ENCODE results near the gene RFX2.

Gene RFX2

GRCh38 chr19:5991244-5991838 lies 119.0 kb downstream of the RFX2 start:
- no peak overlapping the region for H3K4me3 ChIP-seq (ENCODE audit: insufficient read depth, low read length, poor library complexity, severe bottlenecking)
- H2AFZ ChIP-seq (ENCODE audit: low read depth, low read length, severe bottlenecking), result no peak overlapping the region
- no peaks in the 10 kb centered on the region for H3F3A ChIP-seq (ENCODE audit: insufficient read depth)
- no peaks in the 10 kb centered on the region for H3K27me3 ChIP-seq (ENCODE audit: low read length)
- H4K20me1 ChIP-seq (ENCODE audit: low read depth, low read length), result 0 out of 2 replicates have a peak, but pooled peaks cover 3% of the 10 kb centered on the region
- no peaks in the 10 kb centered on the region for H3K79me2 ChIP-seq (ENCODE audit: insufficient read depth, low read length)
- no peaks in the 10 kb centered on the region for H3K9me2 ChIP-seq (replicated peaks; ENCODE audit: insufficient read depth, low read length)
- no peak overlapping the region for H3K9ac ChIP-seq (ENCODE audit: low read length)
- no peak overlapping the region for H3K4me2 ChIP-seq (ENCODE audit: low read depth, low read length, poor library complexity, severe bottlenecking)
- H3K9me3 ChIP-seq (ENCODE audit: insufficient read depth, low read length), result no peaks in the 10 kb centered on the region
- TF ChIP-seq, protein P1, sequence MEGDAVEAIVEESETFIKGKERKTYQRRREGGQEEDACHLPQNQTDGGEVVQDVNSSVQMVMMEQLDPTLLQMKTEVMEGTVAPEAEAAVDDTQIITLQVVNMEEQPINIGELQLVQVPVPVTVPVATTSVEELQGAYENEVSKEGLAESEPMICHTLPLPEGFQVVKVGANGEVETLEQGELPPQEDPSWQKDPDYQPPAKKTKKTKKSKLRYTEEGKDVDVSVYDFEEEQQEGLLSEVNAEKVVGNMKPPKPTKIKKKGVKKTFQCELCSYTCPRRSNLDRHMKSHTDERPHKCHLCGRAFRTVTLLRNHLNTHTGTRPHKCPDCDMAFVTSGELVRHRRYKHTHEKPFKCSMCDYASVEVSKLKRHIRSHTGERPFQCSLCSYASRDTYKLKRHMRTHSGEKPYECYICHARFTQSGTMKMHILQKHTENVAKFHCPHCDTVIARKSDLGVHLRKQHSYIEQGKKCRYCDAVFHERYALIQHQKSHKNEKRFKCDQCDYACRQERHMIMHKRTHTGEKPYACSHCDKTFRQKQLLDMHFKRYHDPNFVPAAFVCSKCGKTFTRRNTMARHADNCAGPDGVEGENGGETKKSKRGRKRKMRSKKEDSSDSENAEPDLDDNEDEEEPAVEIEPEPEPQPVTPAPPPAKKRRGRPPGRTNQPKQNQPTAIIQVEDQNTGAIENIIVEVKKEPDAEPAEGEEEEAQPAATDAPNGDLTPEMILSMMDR (IDR thresholded peaks at IDR 0.05; ENCODE audit: insufficient read depth, low read length, poor library complexity, severe bottlenecking), result no peak
- TF ChIP-seq EZH2phosphoT487 (conservative IDR thresholded peaks at IDR 0.05; ENCODE audit: low read length), result no peak
- no peaks in the 10 kb centered on the region for H3K36me3 ChIP-seq (ENCODE audit: low read length)
- H3K27ac ChIP-seq (ENCODE audit: low read depth, low read length), result no peak overlapping the region

DNA sequence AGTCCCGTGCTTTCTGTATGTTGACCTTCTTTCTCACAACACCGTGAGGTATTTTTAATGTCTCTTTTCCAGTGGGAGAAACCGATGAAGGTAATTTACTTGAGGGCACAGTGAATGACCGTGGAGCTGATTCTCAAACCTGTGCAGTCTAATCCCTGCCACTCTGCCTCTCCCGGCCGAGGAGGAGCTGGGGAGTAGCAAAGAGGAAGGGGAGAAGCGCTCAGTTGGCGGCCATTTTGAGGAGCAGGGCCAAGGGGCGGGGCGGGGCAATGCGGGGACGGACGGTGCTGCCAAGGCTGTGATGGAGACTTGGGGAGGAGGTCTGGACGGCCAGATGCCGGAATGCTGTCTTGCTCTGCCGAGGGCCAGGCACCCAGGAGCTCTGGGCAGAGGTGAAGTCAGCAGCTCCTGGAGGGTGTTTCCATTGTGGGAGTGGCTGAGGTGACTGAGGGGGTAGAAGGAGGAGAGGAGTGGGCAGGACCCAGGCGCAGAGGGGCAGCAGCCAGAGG lies 120.0 kb downstream of the RFX2 start:
- no peak overlapping the region for H2AFZ ChIP-seq (ENCODE audit: low read depth, low read length, severe bottlenecking)
- no peaks in the 10 kb centered on the region for H3K36me3 ChIP-seq (ENCODE audit: low read length)
- 0 out of 2 replicates have a peak, but pooled peaks cover 3% of the 10 kb centered on the region for H4K20me1 ChIP-seq (ENCODE audit: low read depth, low read length)
- TF ChIP-seq EZH2phosphoT487 (conservative IDR thresholded peaks at IDR 0.05; ENCODE audit: low read length), result no peak
- no peaks in the 10 kb centered on the region for H3K27me3 ChIP-seq (ENCODE audit: low read length)
- H3K9ac ChIP-seq (ENCODE audit: low read length), result no peak overlapping the region
- no peak overlapping the region for H3K4me3 ChIP-seq (ENCODE audit: insufficient read depth, low read length, poor library complexity, severe bottlenecking)
- no peaks in the 10 kb centered on the region for H3K9me2 ChIP-seq (replicated peaks; ENCODE audit: insufficient read depth, low read length)
- no peaks in the 10 kb centered on the region for H3K9me3 ChIP-seq (ENCODE audit: insufficient read depth, low read length)
- no peaks in the 10 kb centered on the region for H3K79me2 ChIP-seq (ENCODE audit: insufficient read depth, low read length)
- no peaks in the 10 kb centered on the region for H3F3A ChIP-seq (ENCODE audit: insufficient read depth)
- H3K27ac ChIP-seq (ENCODE audit: low read depth, low read length), result no peak overlapping the region
- H3K4me2 ChIP-seq (ENCODE audit: low read depth, low read length, poor library complexity, severe bottlenecking), result no peak overlapping the region

- Histone ChIP-seq H4K20me1 (ENCODE audit: low read depth, low read length) (0 out of 2 replicates have a peak, but pooled peaks cover 3% of the 10 kb centered on the region), H3K9ac (ENCODE audit: low read length) (no peak overlapping the region), H3K9me3 (ENCODE audit: insufficient read depth, low read length) (no peaks in the 10 kb centered on the region), H2AFZ (ENCODE audit: low read depth, low read length, severe bottlenecking) (no peak overlapping the region), H3K9me2 (replicated peaks; ENCODE audit: insufficient read depth, low read length) (no peaks in the 10 kb centered on the region), H3K4me3 (ENCODE audit: insufficient read depth, low read length, poor library complexity, severe bottlenecking) (no peak overlapping the region), H3K27ac (ENCODE audit: low read depth, low read length) (no peak overlapping the region), H3K27me3 (ENCODE audit: low read length) (no peaks in the 10 kb centered on the region), H3K36me3 (ENCODE audit: low read length) (no peaks in the 10 kb centered on the region), H3K4me2 (ENCODE audit: low read depth, low read length, poor library complexity, severe bottlenecking) (no peak overlapping the region), H3F3A (ENCODE audit: insufficient read depth) (no peaks in the 10 kb centered on the region), H3K79me2 (ENCODE audit: insufficient read depth, low read length) (no peaks in the 10 kb centered on the region)
- no peak for TF ChIP-seq EZH2phosphoT487 (conservative IDR thresholded peaks at IDR 0.05; ENCODE audit: low read length)
- TF ChIP-seq, protein P1 (IDR thresholded peaks at IDR 0.05; ENCODE audit: insufficient read depth, low read length, poor library complexity, severe bottlenecking), result no peak
Observed at GRCh38 chr19:5989388-5990074, 120.8 kb downstream of the RFX2 start.
